HepG2 (cell line): ENCODE measurements around the gene ATP13A3. TPM values are rescaled to one million over a fixed set of nuclear protein-coding genes. Genes with fewer than 3 reads are reported as not detected.

Experiments
- CAMTA2 ChIP-seq: sonication (generic); formaldehyde crosslinking; IDR thresholded peaks from 2 replicates; pipeline ENCODE4 v1.4.0; 2020; ENCODE audit warnings: mild to moderate bottlenecking, missing genetic modification reagents, borderline replicate concordance
- IKZF5 ChIP-seq: IDR thresholded peaks from 2 replicates; pipeline ENCODE4 v1.6.1; 2018; ENCODE audit warnings: missing genetic modification reagents, mild to moderate bottlenecking, missing compliant biosample characterization
- KLF11 ChIP-seq: IDR thresholded peaks from 2 replicates; pipeline ENCODE4 v1.6.1; 2016; ENCODE audit warnings: missing compliant biosample characterization
- MTERF4 ChIP-seq: sonication (generic); formaldehyde crosslinking; IDR thresholded peaks from 2 replicates; pipeline ENCODE4 v1.8.0; 2023; ENCODE audit warnings: mild to moderate bottlenecking, missing genetic modification reagents
- MXI1 ChIP-seq: IDR thresholded peaks from 3 replicates; pipeline ENCODE4 v1.6.1; 2012; ENCODE audit warnings: low read depth, low read length, inconsistent platforms, borderline replicate concordance
- MYC ChIP-seq: sonication (generic); formaldehyde crosslinking; IDR thresholded peaks from 2 replicates; pipeline ENCODE4 v1.9.0; 2021; ENCODE audit warnings: missing genetic modification reagents, borderline replicate concordance
- NR3C1 ChIP-seq: sonication (generic); formaldehyde crosslinking; IDR thresholded peaks from 2 replicates; pipeline ENCODE4 v1.4.0; 2020; ENCODE audit warnings: missing genetic modification reagents
- RBM39 ChIP-seq: fragments of 200-400 bp; formaldehyde crosslinking; IDR thresholded peaks from one replicate; pipeline ENCODE4 v1.6.1; 2018; ENCODE audit warnings: antibody characterized with exemption, mild to moderate bottlenecking, low read depth, low read length; ENCODE audit not compliant: poor library complexity, severe bottlenecking
- RCOR2 ChIP-seq: IDR thresholded peaks from 2 replicates; pipeline ENCODE4 v1.6.1; 2016; ENCODE audit warnings: missing biosample characterization, missing genetic modification reagents
- RXRA ChIP-seq: sonication (generic); formaldehyde crosslinking; IDR thresholded peaks from 2 replicates; pipeline ENCODE4 v1.5.1; 2020; ENCODE audit warnings: missing genetic modification reagents
- SMAD9 ChIP-seq: sonication (generic); formaldehyde crosslinking; IDR thresholded peaks from 2 replicates; pipeline ENCODE4 v1.5.1; 2020; ENCODE audit warnings: mild to moderate bottlenecking, missing genetic modification reagents
- SOX5 ChIP-seq: IDR thresholded peaks from 2 replicates; pipeline ENCODE4 v1.6.1; 2016; ENCODE audit warnings: borderline replicate concordance
- SYNCRIP ChIP-seq: fragments of 200-400 bp; formaldehyde crosslinking; IDR thresholded peaks from 2 replicates; pipeline ENCODE4 v1.6.1; 2018; ENCODE audit warnings: mild to moderate bottlenecking, low read depth, low read length; ENCODE audit not compliant: insufficient read depth
- TCF12 ChIP-seq, 2 experiments: fragments of 450-650 bp in 1 of 2; sonication (generic) in 1 of 2; formaldehyde crosslinking in 1 of 2; IDR thresholded peaks; 2 replicates each; pipeline versions ENCODE4 v1.6.1 to v1.8.0; 2017 to 2022; ENCODE audit warnings: antibody characterized with exemption in 1 of 2, mild to moderate bottlenecking in 1 of 2, missing genetic modification reagents in 1 of 2, moderate library complexity in 1 of 2
- ZBTB46 ChIP-seq: sonication (generic); formaldehyde crosslinking; IDR thresholded peaks from 2 replicates; pipeline ENCODE4 v1.4.0; 2020; ENCODE audit warnings: mild to moderate bottlenecking, missing genetic modification reagents, borderline replicate concordance
- ZNF337 ChIP-seq: sonication (generic); formaldehyde crosslinking; IDR thresholded peaks from 2 replicates; pipeline ENCODE4 v1.5.1; 2020; ENCODE audit warnings: missing genetic modification reagents, low read depth, mild to moderate bottlenecking, borderline replicate concordance
- ZNF503 ChIP-seq: sonication (generic); formaldehyde crosslinking; IDR thresholded peaks from 2 replicates; pipeline ENCODE4 v1.4.0; 2020; ENCODE audit warnings: missing genetic modification reagents
- ZNF556 ChIP-seq: sonication (generic); formaldehyde crosslinking; IDR thresholded peaks from 2 replicates; pipeline ENCODE4 v1.4.0; 2020; ENCODE audit warnings: mild to moderate bottlenecking, missing genetic modification reagents, borderline replicate concordance
- ZNF747 ChIP-seq: sonication (generic); formaldehyde crosslinking; IDR thresholded peaks from 2 replicates; pipeline ENCODE4 v1.8.1; 2023; ENCODE audit warnings: missing genetic modification reagents, mild to moderate bottlenecking, borderline replicate concordance
- polyA plus RNA-seq, 8 experiments: library from polyadenylated mRNA; depleted of rRNA in 3 of 8; stranded (reverse) in 7 of 8; unstranded in 1 of 8; fragments of >200 nt; fragmentation: Illumina TruSeq in 4 of 8; extraction: Trizol in 4 of 8; gene quantifications; 2 replicates each; pipeline versions ENCODE4 v1.2.1 to v1.2.3, GENCODE V29; 2011 to 2016; ENCODE audit warnings: low read depth in 4 of 8, missing spikeins in 1 of 8, mixed read lengths in 1 of 8; ENCODE audit not compliant: insufficient read depth in 1 of 8
- total RNA-seq, 5 experiments: library from RNA; depleted of rRNA; stranded (reverse); fragments of >200 nt; fragmentation: Illumina TruSeq; extraction: Trizol; gene quantifications; 2 replicates each; pipeline ENCODE4 v1.2.3, GENCODE V29; 2016; ENCODE audit warnings: low read depth in 1 of 5

Gene ATP13A3
- total and polyA plus RNA-seq, 2 of the 13 experiments (the other 11 are each of a cell fraction or from before 2014, with no cell fraction given), result 44.9 to 80.8 TPM

GRCh38 chr3:194472290-194472920 lies 14.4 kb downstream of the ATP13A3 start (continued):
- TF ChIP-seq IKZF5 (CRISPR knock-in tag) (no peak), SYNCRIP (no peak), CAMTA2 (CRISPR knock-in tag) (no peak), ZBTB46 (CRISPR knock-in tag) (no peak), NR3C1 (CRISPR knock-in tag) (no peak), ZNF747 (CRISPR knock-in tag) (no peak), RCOR2 (CRISPR knock-in tag) (no peak), TCF12 (IDR thresholded peaks at IDR 0.05) (no peak), TCF12 (CRISPR knock-in tag; IDR thresholded peaks at IDR 0.05) (no peak), ZNF337 (CRISPR knock-in tag) (no peak), KLF11 (CRISPR knock-in tag) (0 out of 2 replicates have a peak, but pooled peaks have one; percentile 58), RXRA (no peak), MTERF4 (CRISPR knock-in tag) (no peak), RBM39 (no peak), SOX5 (CRISPR knock-in tag) (peak; percentile 18; the same call in 1 of the 2 replicates), ZNF503 (no peak), ZNF556 (CRISPR knock-in tag) (no peak), SMAD9 (CRISPR knock-in tag) (no peak), MYC (CRISPR knock-in tag) (no peak), MXI1 (no peak)
